ENCODE measurements around the gene SLC35G4. TPM values are rescaled to one million over a fixed set of nuclear protein-coding genes. Genes with fewer than 3 reads are reported as not detected.

The SLC35G4 gene
- total RNA-seq, 2 experiments from 2014 or later, result not detected

DNA sequence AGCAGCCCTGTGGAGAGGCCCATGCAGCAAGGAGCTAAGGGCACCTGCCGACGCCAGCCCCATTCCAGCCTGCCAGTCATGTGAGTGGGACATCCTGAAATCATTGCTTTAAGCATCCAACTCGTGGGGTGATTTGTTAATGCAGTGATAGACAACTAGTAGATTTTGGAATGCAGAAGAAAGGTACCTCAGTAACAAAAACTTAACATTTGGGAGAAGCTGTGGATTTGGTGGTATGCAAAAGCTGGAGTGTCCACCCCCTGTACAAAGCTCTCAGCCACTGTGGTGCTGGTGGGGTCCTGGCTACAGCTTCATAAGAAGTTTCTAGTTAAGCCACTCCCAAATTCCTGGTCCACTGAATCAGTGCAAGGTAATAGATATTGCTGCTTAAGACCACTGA lies 42.5 kb downstream of the SLC35G4 start:
- intact Hi-C loops (cut with micrococcal nuclease; ENCODE audit: unreplicated experiment), result no loop called here
- H3K4me1 ChIP-seq (ENCODE audit: insufficient read depth, low read length, poor library complexity, severe bottlenecking), result no peaks in the 10 kb centered on the region
- no peaks in the 10 kb centered on the region for H3K9me2 ChIP-seq (ENCODE audit: insufficient read depth, low read length)
- H2AFZ ChIP-seq (ENCODE audit: low read length), result no peak overlapping the region
- no peak overlapping the region for H3K4me2 ChIP-seq (ENCODE audit: low read length)
- ChIA-PET CTCF (ENCODE audit: unreplicated experiment) (no interaction called here), POLR2A (no interaction called here)
- BruUV-seq (replicated peaks), result no TSS peak
- H3K36me3 ChIP-seq (ENCODE audit: insufficient read depth, low read length), result no peaks in the 10 kb centered on the region
- no peak for DNase-seq (ENCODE audit: low spot score)
- H3K9me3 ChIP-seq (ENCODE audit: low read length), result peaks cover 14% of the 10 kb centered on the region
- H3K79me2 ChIP-seq (ENCODE audit: insufficient read depth, low read depth, low read length), result no peaks in the 10 kb centered on the region
- H3K27ac ChIP-seq (ENCODE audit: low read depth, low read length, poor library complexity, severe bottlenecking), result no peak overlapping the region
- H3K4me3 ChIP-seq (ENCODE audit: low read depth, low read length, poor library complexity, severe bottlenecking), result no peak overlapping the region
- H4K20me1 ChIP-seq (ENCODE audit: insufficient read depth, low read length), result no peaks in the 10 kb centered on the region
- TF ChIP-seq EZH2phosphoT487 (IDR thresholded peaks at IDR 0.05; ENCODE audit: borderline replicate concordance, low read depth, low read length), result no peak
- TF ChIP-seq, protein P1, sequence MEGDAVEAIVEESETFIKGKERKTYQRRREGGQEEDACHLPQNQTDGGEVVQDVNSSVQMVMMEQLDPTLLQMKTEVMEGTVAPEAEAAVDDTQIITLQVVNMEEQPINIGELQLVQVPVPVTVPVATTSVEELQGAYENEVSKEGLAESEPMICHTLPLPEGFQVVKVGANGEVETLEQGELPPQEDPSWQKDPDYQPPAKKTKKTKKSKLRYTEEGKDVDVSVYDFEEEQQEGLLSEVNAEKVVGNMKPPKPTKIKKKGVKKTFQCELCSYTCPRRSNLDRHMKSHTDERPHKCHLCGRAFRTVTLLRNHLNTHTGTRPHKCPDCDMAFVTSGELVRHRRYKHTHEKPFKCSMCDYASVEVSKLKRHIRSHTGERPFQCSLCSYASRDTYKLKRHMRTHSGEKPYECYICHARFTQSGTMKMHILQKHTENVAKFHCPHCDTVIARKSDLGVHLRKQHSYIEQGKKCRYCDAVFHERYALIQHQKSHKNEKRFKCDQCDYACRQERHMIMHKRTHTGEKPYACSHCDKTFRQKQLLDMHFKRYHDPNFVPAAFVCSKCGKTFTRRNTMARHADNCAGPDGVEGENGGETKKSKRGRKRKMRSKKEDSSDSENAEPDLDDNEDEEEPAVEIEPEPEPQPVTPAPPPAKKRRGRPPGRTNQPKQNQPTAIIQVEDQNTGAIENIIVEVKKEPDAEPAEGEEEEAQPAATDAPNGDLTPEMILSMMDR (conservative IDR thresholded peaks at IDR 0.05; ENCODE audit: low read length), result no peak

DNA sequence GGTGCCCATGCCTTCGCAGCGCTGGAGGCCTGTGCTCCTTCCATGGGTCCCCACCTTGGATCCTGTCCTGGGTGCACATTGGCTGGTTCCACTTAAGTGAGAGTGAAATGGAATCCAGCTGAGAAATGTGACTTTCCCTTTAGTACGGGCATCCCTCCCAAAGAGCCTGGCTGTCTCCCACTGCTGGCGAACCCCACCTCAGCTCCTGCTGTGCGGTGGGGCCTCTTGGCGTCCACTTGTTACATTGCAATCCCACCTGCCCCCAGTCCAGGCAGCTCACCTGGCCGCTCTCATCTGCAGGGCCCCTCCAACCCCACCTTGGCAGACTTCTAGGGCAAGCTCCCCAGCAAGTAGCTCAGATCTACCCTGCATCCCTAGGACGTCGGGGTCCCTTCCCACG lies 44.1 kb downstream of the SLC35G4 start:
- POLR2A ChIA-PET, result no interaction called here
- no peaks in the 10 kb centered on the region for H3K9me2 ChIP-seq (ENCODE audit: insufficient read depth, low read length)
- no peaks in the 10 kb centered on the region for H3K36me3 ChIP-seq (ENCODE audit: insufficient read depth, low read length)
- no peak overlapping the region for H3K4me3 ChIP-seq (ENCODE audit: low read depth, low read length, poor library complexity, severe bottlenecking)
- peaks cover 14% of the 10 kb centered on the region for H3K9me3 ChIP-seq (ENCODE audit: low read length)
- H3K27ac ChIP-seq (ENCODE audit: low read depth, low read length, poor library complexity, severe bottlenecking), result no peak overlapping the region
- no peak overlapping the region for H3K4me2 ChIP-seq (ENCODE audit: low read length)
- H3K4me1 ChIP-seq (ENCODE audit: insufficient read depth, low read length, poor library complexity, severe bottlenecking), result no peaks in the 10 kb centered on the region
- H3K79me2 ChIP-seq (ENCODE audit: insufficient read depth, low read depth, low read length), result no peaks in the 10 kb centered on the region
- intact Hi-C loops (cut with micrococcal nuclease; ENCODE audit: unreplicated experiment), result no loop called here
- CTCF ChIA-PET (ENCODE audit: unreplicated experiment), result no interaction called here
- no peaks in the 10 kb centered on the region for H4K20me1 ChIP-seq (ENCODE audit: insufficient read depth, low read length)
- DNase-seq (ENCODE audit: low spot score), result no peak
- BruUV-seq (replicated peaks), result no TSS peak
- TF ChIP-seq, protein P1 (conservative IDR thresholded peaks at IDR 0.05; ENCODE audit: low read length), result no peak
- TF ChIP-seq EZH2phosphoT487 (IDR thresholded peaks at IDR 0.05; ENCODE audit: borderline replicate concordance, low read depth, low read length), result no peak
- no peak overlapping the region for H2AFZ ChIP-seq (ENCODE audit: low read length)

DNA sequence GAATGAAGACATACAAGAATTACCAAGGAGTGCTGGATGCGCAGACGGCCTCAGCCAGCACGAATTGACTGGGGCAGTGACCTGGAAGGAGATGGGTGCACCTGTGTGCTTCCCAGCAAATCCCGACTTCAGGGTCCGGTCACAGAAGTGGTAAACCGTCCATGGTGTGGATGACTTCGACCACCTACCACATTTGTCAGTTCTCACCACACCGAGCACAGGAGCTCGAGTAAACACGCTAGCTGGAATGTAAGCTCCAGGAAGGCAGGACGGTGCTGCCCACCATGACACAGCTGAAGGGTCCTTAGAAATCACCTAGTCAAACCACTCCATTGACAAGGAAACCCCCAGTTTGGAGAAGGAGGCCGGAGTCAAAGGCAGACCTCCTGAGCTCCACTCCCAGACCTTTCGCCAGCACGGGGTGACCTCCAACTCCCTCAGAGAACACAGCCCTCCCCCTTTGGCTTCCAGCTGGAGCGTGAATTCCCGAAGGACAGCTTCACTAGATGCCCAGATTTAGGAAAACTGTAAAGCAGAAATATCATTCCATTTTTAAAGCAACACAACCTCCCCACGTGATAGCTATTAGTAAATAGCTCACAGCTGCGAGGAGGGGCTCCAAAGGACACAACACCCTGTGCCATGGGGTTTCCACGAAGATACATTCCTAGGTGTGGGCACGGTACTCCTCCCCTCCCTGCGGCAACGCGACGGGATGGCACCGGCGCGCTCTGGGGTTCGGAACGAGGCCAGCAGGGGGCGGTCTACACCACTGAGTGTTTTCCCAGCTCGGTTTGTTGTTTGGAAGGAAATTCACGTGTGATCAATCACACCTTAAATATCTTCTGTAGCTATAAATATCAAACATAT lies 45.6 kb downstream of the SLC35G4 start:
- H3K9me2 ChIP-seq (ENCODE audit: insufficient read depth, low read length), result no peaks in the 10 kb centered on the region
- TF ChIP-seq, protein P1 (conservative IDR thresholded peaks at IDR 0.05; ENCODE audit: low read length), result peak; percentile 91
- no peak for TF ChIP-seq EZH2phosphoT487 (IDR thresholded peaks at IDR 0.05; ENCODE audit: borderline replicate concordance, low read depth, low read length)
- DNase-seq (ENCODE audit: low spot score), result peak; percentile 53
- H4K20me1 ChIP-seq (ENCODE audit: insufficient read depth, low read length), result no peaks in the 10 kb centered on the region
- no peaks in the 10 kb centered on the region for H3K36me3 ChIP-seq (ENCODE audit: insufficient read depth, low read length)
- H3K9me3 ChIP-seq (ENCODE audit: low read length), result no peaks in the 10 kb centered on the region
- no peak overlapping the region for H3K27ac ChIP-seq (ENCODE audit: low read depth, low read length, poor library complexity, severe bottlenecking)
- intact Hi-C loops (cut with micrococcal nuclease; ENCODE audit: unreplicated experiment), result loop anchor here (1.0 to 5.0 kb wide), 3 partner anchors 73 to 582 kb away; no protein-coding TSS in a partner anchor
- POLR2A ChIA-PET, result interaction anchor here (0.9 kb wide), 1 partner anchor 11 kb away, joined by 3 read pairs; no protein-coding TSS in a partner anchor
- H3K4me1 ChIP-seq (ENCODE audit: insufficient read depth, low read length, poor library complexity, severe bottlenecking), result no peaks in the 10 kb centered on the region
- CTCF ChIA-PET (ENCODE audit: unreplicated experiment), result interaction anchor here (0.9 to 1.4 kb wide), 4 partner anchors 66 to 384 kb away, joined by 3 to 7 read pairs (median 4); no protein-coding TSS in a partner anchor
- H3K79me2 ChIP-seq (ENCODE audit: insufficient read depth, low read depth, low read length), result no peaks in the 10 kb centered on the region
- H3K4me3 ChIP-seq (ENCODE audit: low read depth, low read length, poor library complexity, severe bottlenecking), result no peak overlapping the region
- BruUV-seq (replicated peaks), result no TSS peak
- no peak overlapping the region for H3K4me2 ChIP-seq (ENCODE audit: low read length)
- no peak overlapping the region for H2AFZ ChIP-seq (ENCODE audit: low read length)

Data from OCI-LY7 (cell line).